Panc1 (cell line): Measurements from ENCODE around the gene AKAP7. TPM values are rescaled to one million over a fixed set of nuclear protein-coding genes. Genes with fewer than 3 reads are reported as not detected.

ENCODE experiments used
- ATAC-seq: fragments of 200-7000 bp; cut with Tn5 transposase; 2 replicates; pipeline ENCODE4 v1.9.1; 2020; ENCODE audit warnings: mild to moderate bottlenecking, moderate library complexity
- BruUV-seq: library from RNA; stranded (reverse); fragments of 400-500 nt; replicated peaks from 2 replicates; lab custom pipeline; 2021; lab: Mats Ljungman, UMichigan
- CTCF ChIA-PET: fragments of 300-600 bp; sonication (Branson Sonifier 250); formaldehyde crosslinking; loops from one replicate; lab custom pipeline; 2022; ENCODE audit warnings: antibody characterized with exemption; lab: Charles Lee
- POLR2A ChIA-PET: fragments of 300-600 bp; sonication (Branson Sonifier 250); formaldehyde crosslinking; loops from one replicate; lab custom pipeline; 2022; ENCODE audit warnings: antibody characterized with exemption; lab: Charles Lee
- DNase-seq: peaks from one replicate; pipeline ENCODE4 v3.0.0-alpha.2; 2010; ENCODE audit warnings: low read depth, low spot score
- H3K27ac ChIP-seq: 2 replicates; pipeline ENCODE4 v1.5.1; 2011; ENCODE audit warnings: mild to moderate bottlenecking, low read length, inconsistent platforms
- H3K27me3 ChIP-seq: fragments of 200-500 bp; sonication (Bioruptor generic); 2 replicates; pipeline ENCODE4 v1.6.0; 2014; ENCODE audit warnings: low read length, inconsistent platforms; ENCODE audit not compliant: control insufficient read depth, insufficient read depth
- H3K36me3 ChIP-seq: fragments of 200-500 bp; sonication (Bioruptor generic); 2 replicates; pipeline ENCODE4 v1.5.1; 2014; ENCODE audit warnings: inconsistent platforms, mild to moderate bottlenecking, low read length, moderate library complexity; ENCODE audit not compliant: control insufficient read depth, insufficient read depth
- H3K4me1 ChIP-seq: 2 replicates; pipeline ENCODE4 v1.5.1; 2011; ENCODE audit warnings: inconsistent platforms, mild to moderate bottlenecking, low read length, moderate library complexity; ENCODE audit not compliant: control insufficient read depth, insufficient read depth
- H3K4me3 ChIP-seq, 2 experiments: 2 replicates each; pipeline ENCODE4 v1.5.1; 2011 to 2012; ENCODE audit warnings: low read depth in 2 of 2, low read length in 2 of 2, mild to moderate bottlenecking in 2 of 2, inconsistent platforms in 1 of 2, moderate library complexity in 1 of 2
- H3K9me3 ChIP-seq: fragments of 200-500 bp; sonication (Bioruptor generic); 2 replicates; pipeline ENCODE4 v1.5.1; 2014; ENCODE audit warnings: low read depth, mild to moderate bottlenecking, inconsistent platforms, low read length, moderate library complexity; ENCODE audit not compliant: control insufficient read depth, insufficient read depth
- CTCF ChIP-seq: fragments of 450-650 bp; IDR thresholded peaks from 2 replicates; pipeline ENCODE4 v1.5.1; 2017; ENCODE audit warnings: mild to moderate bottlenecking
- POLR2AphosphoS5 ChIP-seq: IDR thresholded peaks from 2 replicates; pipeline ENCODE4 v1.6.1; 2012; ENCODE audit warnings: mild to moderate bottlenecking, low read depth, low read length, moderate library complexity
- REST ChIP-seq, 2 experiments: IDR thresholded peaks; 2 replicates each; pipeline ENCODE4 v1.6.1; 2011 to 2012; ENCODE audit warnings: low read depth in 2 of 2, control low read depth in 1 of 2, low read length in 1 of 2, mild to moderate bottlenecking in 1 of 2, moderate library complexity in 1 of 2; ENCODE audit not compliant: insufficient read depth in 1 of 2
- SIN3A ChIP-seq: IDR thresholded peaks from 2 replicates; pipeline ENCODE4 v1.6.1; 2012; ENCODE audit warnings: low read depth, mild to moderate bottlenecking, low read length, moderate library complexity, borderline replicate concordance; ENCODE audit not compliant: insufficient read depth
- TCF7L2 ChIP-seq: IDR thresholded peaks from 2 replicates; pipeline ENCODE4 v1.6.1; 2011; ENCODE audit warnings: mild to moderate bottlenecking, low read depth, low read length, inconsistent platforms
- in situ Hi-C: cut with HindIII; loops from 2 replicates; pipeline ENCODE4 v1.10.0; 2016; ENCODE audit warnings: low sequenced_read_pairs, low pct_unique_long_range_greater_than_20kb
- intact Hi-C: fragments of 100-400 bp; cut with micrococcal nuclease; formaldehyde crosslinking; loops from one replicate; pipeline ENCODE4 v1.10.0; 2022; ENCODE audit not compliant: unreplicated experiment
- total RNA-seq: library from RNA; stranded (reverse); gene quantifications from one replicate; pipeline ENCODE4 v1.2.1, GENCODE V29; 2021; ENCODE audit not compliant: unreplicated experiment

Gene AKAP7
- total RNA-seq, 1 experiment from 2014 or later: 3.2 TPM

GRCh38 chr6:131164506-131164905, 29.2 kb downstream of the AKAP7 start:
- BruUV-seq: no TSS peak
- POLR2A ChIA-PET: no interaction called here
- DNase-seq: no peak

GRCh38 chr6:131167773-131168172, 32.5 kb downstream of the AKAP7 start:
- BruUV-seq: no TSS peak
- H3K27ac ChIP-seq: no peak overlapping the region
- ChIA-PET CTCF (interaction anchor here (0.5 to 2.3 kb wide), 2 partner anchors 282 to 481 kb away, joined by 3 to 8 read pairs; no protein-coding TSS in a partner anchor), POLR2A (no interaction called here)
- H3K27me3 ChIP-seq: no peaks in the 10 kb centered on the region
- no peaks in the 10 kb centered on the region for H3K9me3 ChIP-seq
- H3K4me1 ChIP-seq: no peaks in the 10 kb centered on the region
- in situ Hi-C loops (no loop called here), intact Hi-C loops (loop anchor here (2.0 kb wide), 1 partner anchor 283 kb away; no protein-coding TSS in a partner anchor)
- no peaks in the 10 kb centered on the region for H3K36me3 ChIP-seq
- DNase-seq: no peak
- TF ChIP-seq POLR2AphosphoS5: no peak
- peak; percentile 39; the same call in 1 of the 2 replicates for TF ChIP-seq CTCF
- no peak overlapping the region for H3K4me3 ChIP-seq
- peak; percentile 66 for ATAC-seq

More at GRCh38 chr6:131164506-131164905, 29.2 kb downstream of the AKAP7 start:
- intact Hi-C loops: no loop called here
- Histone ChIP-seq H3K27ac (no peak overlapping the region), H3K4me1 (peaks cover 3% of the 10 kb centered on the region; the same call in 1 of the 2 replicates), H3K36me3 (no peaks in the 10 kb centered on the region), H3K27me3 (no peaks in the 10 kb centered on the region), H3K4me3 (no peak overlapping the region), H3K9me3 (no peaks in the 10 kb centered on the region)
- TF ChIP-seq REST (IDR thresholded peaks at IDR 0.05; ENCODE audit: insufficient read depth in 1 of 2, low read depth in 2 of 2, low read length in 1 of 2): no peak
- no peak for TF ChIP-seq POLR2AphosphoS5
- no peak for TF ChIP-seq TCF7L2
- no peak for TF ChIP-seq SIN3A
- no peak for TF ChIP-seq CTCF
- CTCF ChIA-PET: no interaction called here
- in situ Hi-C loops: no loop called here
- no peak for ATAC-seq
